GM18507 (cell line): ENCODE measurements around the gene BEND5.

Source experiments
- DNase-seq: peaks from one replicate; pipeline ENCODE4 v3.0.0; 2011; ENCODE audit warnings: low read depth; ENCODE audit not compliant: insufficient read length; ENCODE audit errors: extremely low spot score
- FAIRE-seq: peaks from 2 replicates; lab custom pipeline; 2011; peaks lifted over from hg19 to GRCh38; lab: Jason Lieb, UNC

BEND5 gene

DNA sequence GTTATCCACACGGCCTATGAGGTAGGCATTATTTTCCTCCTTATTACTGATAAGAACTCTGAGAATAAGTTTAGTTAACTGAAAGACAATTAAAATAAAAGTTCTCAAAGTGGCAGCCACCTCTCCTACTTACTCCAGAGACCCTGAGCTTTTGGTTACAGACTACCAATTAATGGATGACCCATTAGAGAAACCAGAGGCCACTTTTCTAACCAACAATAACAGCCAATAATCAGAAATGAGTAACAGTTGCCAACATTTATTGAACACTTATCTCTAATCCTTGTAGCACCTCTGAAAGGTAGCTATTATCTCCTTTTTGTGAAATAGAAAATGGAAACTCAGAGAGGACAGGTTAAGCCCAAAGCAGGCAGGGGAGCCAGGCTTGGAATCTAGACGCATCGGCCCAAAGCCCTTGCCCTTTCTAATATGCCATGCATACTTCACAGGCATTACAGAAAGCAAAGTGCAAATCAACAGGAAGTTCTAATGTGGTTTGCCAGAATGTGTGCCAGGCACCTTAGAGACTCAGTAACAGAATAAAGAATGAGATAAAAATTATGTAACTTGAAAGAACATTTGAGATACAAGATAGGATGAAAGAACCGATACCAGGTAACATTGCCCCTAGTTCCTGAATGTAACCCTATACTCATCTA lies 50.0 kb downstream of the BEND5 start:
- FAIRE-seq, result peak; percentile 29
- no peak for DNase-seq

DNA sequence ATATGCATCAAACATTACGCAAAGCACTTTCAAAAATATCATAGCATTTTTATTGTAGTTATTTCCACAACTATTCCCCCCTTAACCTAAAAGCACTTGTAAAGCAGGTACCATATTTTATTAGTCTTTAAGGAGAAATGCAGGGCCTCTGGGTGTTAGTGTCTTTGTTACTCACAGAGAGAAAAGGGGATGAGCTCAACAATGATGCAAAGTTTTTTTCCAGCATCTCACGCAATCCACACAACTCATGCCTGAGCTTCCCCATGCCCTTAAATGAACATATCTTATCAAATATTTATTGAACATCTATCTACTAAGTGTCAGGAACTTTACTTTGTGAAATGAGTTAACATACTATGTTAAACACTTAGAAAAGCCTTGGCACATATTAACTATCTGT lies 50.6 kb downstream of the BEND5 start:
- FAIRE-seq, result no peak
- no peak for DNase-seq

DNA sequence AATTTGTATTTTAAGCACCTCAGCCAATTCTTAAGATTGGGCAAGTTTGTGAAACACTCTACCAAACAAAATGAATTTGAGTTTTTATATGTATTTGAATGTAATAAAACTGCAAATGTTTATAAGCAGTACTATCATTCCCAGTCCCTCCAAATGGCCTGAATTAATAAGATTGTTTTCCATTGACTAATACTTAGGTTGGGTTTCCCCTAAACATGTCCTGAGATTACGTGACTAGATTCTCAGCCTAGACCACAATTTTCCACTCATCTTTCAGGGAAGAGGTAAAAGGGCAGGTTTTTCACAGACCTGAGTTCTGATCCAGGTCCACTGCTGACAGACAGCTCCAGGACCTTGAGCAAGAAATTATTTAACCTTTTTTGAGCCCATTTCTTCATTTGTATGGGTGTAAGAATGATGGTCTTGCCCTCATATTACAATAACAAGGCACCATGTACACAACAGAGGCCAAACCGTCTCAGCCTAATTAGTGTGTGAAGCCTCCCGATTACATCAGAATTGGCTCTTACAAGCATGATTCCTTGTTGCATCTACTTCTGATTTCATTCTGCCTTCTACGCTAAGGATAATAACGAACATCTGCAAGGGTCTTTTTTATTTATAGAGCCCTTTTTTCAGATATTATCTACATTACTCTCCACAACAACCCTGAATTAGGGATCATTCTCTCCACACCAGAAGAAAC lies 51.2 kb downstream of the BEND5 start:
- DNase-seq, result no peak
- FAIRE-seq, result peak; percentile 56

DNA sequence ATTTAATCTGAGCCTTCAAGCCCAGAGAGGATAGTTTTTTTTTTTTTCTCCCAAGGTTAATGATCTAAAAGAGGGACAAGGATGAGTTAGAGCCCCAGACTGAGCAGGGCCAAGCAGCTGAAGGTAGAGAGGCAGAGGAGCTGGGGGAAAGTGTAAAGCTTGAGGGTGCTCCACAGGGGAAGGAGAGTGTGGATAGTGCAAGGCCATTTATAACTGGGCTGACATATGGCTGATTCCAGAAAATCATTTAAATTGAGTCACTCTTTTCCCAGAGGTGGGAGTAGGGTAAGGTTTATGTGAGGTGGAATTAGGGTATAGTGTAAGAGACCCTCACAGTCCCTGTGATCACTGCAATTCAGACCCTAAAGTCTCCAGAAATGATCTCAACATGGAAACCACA lies 55.8 kb downstream of the BEND5 start:
- DNase-seq, result no peak
- no peak for FAIRE-seq

DNA sequence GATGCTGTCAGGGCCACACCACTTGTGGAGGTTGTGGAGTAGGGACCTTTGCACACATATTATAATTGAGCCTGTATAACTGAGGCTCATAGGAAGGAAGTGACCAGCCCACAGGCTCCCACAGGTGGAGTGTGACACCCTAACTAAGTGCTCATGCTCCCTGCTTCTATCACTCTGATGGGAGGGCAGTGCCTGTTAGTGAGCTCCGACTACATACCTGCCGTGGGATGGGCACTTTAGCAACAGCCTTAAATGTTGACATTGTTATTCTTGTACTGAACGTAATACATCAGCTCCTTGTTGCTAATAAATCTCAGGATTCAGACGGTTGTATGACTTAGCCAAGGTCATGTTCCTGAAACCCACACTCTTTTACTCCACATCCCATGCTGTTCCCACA lies 58.0 kb downstream of the BEND5 start:
- no peak for FAIRE-seq

DNA sequence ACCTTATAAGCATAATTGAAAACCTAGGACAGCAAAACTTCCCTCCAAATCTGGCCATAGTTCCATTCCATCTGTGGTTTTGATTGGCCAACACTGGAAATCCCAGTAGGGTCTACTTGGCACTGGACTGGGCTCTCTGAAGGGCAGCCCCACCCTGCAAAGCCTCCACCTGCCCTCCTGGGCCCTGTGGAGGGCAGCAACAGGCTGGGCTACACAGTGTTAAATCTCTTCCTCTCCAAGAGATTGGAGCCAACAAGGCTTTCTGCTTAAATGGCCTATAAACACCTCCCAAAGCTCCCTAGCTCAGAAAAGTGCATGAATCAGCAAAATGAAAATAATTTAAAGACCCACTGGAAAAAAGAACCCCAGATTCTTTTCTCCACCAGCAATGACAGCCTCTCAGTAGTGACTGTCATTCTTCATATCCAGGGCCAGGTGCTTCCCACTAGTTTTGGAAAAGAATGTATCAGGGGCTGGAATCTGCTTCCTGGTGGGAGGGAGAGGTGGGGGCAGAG lies 58.5 kb downstream of the BEND5 start:
- FAIRE-seq (no peak), DNase-seq (no peak)

More for the DNA sequence above, 58.0 kb downstream of the BEND5 start:
- DNase-seq, result no peak

DNA sequence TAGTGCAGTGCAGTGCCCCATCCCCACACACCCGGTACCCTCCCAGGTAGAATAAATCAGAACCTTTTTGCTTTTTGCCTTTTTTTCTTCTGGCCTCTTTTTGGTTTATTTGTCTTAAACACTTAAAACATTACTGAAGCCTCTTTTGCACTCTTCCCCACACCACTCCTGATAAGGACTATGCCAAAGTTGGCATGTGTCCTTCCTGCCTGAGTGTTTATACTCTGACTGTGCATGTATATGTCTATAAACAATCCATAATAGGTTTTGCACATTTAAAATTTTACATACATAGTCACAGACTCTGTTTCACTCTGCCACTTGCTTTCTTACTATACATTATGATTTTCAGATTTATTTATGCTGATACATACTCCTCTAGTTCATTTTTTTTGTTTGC lies 59.6 kb downstream of the BEND5 start:
- no peak for FAIRE-seq
- no peak for DNase-seq

DNA sequence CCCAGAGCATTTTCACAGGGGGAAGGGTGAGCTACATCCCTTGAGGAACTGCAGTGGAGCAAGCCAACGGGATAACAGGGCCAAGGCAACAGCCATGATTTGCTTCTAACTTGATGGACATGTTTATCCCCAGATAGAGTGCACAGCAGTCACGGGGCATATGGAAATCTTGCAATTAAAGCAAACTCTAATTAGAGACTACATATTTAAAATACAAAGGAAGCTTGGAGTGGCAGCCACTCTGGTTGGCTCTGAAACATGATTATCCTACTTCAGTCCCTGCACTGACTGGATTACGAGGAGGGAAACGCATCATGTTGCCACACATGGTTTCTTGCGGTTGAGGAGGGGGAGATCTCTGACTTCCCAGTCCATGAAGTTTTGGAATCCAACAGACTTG lies 60.8 kb downstream of the BEND5 start:
- DNase-seq (no peak), FAIRE-seq (no peak)

DNA sequence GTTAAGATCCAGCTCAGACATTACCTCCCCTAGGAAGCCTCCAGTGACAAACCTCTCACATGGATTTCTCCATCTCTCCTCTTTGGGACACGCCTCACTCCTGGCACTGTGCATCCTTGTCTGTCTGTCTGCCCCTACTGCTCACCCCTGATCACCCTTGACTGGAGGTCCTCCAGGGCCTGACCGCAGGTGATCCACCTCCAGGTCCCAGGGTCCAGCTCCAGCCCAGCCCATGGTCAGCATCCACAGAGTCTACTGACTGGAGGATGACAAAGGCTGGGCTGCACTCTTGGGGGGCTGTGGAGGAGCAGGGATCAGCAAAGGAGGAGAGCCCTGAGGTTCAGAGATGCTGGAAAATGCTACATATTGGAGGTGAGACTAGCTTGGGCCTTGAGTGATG lies 65.8 kb downstream of the BEND5 start:
- DNase-seq (no peak), FAIRE-seq (no peak)

DNA sequence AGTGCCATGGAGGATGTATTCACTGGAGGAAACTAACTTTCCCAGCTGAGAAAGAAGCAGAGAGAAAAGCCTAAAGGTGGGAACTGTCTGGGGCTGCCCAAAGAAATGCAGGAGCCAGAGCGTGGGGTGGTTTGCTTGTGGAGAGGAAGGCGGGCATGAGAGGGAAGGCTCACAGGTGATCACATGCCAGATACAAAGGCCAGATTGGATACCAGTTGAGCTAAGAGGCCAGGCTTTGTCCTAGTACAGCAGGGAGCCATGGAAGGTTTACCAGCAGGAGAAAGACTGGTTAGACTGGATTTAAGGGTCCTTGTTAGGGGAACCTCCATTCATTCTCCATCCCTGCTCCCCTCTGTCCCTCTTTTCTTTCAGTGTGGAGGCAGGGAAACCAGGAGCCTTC lies 66.4 kb downstream of the BEND5 start:
- no peak for FAIRE-seq
- DNase-seq, result no peak

DNA sequence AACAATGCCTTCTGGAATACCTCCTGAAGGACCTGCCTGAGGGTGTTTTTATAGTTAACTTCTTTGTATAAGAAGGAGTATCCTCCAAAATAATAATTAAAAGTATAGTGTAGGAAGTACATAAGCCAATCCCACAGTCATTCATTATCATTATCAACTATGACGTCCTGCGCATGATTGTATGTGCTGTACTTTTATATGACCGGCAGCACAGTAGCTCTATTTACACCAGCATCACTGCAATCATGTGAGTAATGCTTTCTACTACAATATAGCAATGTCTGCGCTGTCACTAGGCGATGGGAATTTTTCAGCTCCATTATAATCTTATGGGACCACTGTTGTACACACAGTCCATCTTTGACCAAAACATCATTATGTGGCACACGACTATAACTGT lies 72.0 kb downstream of the BEND5 start:
- FAIRE-seq (no peak), DNase-seq (no peak)

DNA sequence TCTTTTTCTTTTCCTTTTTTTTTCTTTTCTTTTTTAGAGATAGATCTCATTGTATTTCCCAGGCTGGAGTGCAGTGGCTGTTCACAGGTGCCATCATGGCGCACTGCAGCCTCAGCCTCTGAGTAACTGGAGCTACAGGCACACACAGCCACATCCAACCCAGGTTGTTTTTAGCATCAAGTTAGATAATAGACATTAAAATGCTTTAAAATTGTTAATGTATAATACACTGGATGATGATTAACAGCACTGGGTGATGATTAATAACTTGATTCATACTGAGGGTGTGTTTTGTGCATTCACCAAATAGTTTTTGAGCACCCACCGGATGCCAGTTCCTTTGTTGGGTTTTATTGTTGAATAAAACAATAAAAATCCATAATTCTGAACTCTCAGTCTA lies 75.2 kb downstream of the BEND5 start:
- FAIRE-seq, result peak; percentile 66
- no peak for DNase-seq

DNA sequence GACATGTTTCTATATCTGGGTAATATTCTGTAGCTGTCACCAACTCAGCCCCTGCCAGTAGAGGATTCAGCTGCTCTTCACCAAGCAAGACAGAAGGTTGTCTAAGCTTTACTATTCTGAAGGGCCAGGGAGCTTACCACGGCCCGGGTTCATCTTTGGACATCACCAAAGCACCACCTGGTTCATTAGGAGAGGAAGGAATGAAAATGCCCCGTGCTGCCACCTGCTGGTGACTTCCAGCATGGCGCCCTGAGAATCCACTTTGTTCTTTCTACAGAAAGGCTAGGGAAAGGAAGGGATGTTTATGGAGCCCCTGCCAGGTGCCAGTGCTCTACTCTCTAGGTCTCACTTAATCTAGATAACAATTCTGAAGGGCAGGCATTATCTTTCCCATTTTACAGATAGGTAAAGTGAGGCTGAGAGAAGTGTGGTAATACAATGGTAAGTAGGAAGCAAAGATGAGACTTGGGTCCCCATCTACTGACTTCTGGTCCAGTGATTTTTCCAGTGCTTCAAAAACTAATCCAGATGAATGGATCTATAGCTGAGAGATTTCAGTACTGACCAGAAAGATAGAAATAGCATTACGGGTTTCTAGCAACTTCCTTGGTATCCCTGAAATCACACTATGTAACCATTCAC lies 79.5 kb downstream of the BEND5 start:
- DNase-seq, result peak; percentile 39
- peak; percentile 88 for FAIRE-seq

DNA sequence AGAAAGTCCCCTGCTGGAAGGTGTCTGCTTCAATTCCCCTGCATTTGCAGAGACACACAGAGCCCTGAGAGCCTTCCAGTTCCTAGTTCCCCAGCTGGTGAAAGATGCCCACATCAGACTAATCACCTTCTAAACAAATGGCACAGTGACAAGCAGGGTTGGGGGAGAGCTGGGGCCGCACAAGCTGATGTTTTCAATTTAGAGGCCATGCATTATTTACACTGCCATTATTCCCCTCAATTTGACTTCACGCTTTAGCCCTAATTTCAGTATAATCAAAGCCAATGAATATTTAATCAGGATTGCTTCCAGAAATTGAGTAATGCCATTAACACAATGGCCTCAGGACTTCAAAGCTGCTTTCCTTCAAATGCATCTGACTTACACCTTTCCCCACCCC lies 81.5 kb downstream of the BEND5 start:
- no peak for FAIRE-seq
- DNase-seq, result no peak

DNA sequence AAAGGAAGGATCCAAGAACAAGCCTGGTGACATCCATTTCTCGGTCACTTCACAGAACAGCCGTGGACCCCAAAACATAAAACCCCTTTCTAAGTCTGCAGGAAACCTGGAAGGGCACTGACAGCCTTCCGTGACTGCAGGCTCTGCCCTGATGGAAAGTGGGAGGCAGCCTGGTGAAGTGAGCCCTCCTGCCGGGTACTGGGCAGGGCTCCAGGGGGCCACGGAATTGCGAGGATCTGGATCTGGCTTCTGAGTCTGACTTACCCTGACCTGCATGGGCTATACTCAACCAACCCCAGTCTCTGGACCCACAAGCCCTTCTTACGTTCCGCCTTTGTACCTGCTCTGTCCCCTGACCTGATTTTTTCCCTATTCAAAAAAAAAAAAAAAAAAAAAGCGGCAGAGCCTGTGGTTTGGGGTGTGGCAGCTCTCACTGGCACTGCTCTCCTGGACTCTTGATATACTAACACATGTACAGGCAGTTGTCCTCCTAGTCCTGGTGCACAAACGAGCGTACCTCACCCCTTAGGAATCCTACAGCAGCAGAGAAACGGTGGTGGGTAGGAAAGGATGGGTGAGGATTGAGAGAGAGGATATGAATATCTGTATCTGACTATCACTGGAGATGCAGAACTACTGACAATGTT lies 82.9 kb downstream of the BEND5 start:
- no peak for FAIRE-seq
- DNase-seq, result no peak

DNA sequence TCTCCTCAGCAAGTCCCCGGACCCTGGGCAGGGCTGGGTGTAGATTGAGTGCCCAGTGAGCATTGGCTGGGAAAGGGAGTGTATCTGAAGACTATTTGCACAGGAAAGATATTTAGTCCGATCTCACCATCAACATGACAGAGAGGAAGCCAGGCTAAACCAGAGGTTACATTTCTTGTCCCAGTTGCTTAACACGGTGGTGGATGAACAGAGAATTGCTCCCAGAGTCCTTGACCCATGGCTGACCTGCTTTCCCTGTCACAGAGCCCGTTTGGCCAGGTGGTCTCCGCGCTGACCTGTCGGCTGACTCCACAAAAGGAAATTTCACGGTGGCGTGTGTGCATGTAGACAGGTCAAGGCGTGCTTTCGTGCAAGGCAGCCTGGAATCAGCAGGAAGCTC lies 83.5 kb downstream of the BEND5 start:
- FAIRE-seq (no peak), DNase-seq (no peak)

DNA sequence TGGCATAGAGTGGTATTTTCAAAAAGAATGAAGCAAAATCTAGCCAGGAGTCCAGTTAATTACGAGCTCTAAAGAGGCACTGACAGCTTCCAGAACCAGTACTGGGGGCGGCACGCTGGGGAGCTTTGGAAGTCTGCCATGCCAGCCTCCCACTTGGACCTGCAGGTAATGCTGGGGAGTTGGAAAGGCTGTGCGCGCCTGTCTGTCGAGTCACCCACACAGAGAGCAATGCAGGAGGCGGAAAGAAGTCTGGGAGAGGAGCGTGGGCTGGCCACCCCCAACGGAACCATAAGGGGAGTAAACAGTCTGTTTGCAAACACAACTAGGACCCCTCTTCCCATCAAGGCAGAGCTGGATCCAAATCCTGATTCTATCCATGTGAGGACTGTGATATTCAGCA lies 84.5 kb downstream of the BEND5 start:
- DNase-seq, result no peak
- no peak for FAIRE-seq

DNA sequence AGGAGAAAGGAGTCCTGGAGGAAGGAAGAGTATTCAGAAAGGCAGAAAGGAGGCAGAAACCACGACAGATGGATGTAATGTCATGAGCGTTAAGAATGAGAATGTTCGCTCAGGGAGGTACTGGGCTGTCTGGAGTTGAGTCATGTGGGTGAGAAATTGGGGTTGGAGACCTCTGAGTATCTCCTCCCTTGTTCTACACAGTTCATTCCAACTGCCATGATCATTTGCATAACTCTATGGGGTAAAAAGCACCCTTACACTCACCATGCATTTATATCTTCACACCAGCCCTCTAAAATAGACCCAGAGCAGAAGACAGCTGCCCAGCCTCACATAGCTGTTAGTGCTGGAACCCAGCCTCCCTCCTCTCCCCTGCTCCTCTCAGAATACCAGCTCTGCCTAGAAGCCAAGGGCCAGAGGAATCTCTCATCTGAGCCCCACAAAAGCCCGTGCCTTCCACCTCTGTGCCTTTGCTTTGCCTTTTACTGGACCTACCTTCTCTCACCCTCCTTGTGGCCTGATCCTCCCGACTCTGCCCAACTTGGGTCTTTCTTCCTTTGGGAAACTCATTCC lies 85.2 kb downstream of the BEND5 start:
- FAIRE-seq (peak; percentile 29), DNase-seq (no peak)

DNA sequence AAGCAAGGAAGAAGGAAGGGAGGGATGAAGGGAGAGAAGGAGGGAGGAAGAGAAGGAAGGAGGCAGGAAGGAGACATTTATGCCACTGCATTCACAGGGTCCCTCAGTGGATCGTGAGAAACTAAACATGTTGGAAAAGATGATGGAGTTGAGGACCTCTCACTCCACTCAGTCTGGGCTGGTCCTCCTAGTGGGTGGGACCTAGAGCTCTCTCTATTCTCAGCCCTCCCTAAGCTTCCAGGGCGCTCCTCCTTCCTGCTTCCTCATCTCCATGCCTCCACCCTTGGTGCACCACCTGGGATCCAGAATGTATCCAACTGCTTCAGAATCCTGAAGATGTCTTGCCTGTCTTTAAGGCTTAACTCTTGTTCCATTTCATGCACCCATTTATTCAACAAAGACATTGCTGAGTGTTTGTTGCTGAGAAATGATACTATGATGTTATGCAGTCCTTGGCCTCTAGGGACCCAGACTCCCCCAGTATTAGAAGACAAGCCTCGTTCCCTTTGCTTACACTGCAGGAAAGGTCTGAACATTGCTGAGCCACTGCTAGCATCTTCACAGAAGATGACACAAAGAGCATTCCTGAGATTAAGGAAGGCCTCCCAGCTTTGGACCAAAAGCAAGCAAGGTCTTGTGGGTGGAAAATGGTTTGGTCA lies 88.5 kb downstream of the BEND5 start:
- FAIRE-seq (peak; percentile 68), DNase-seq (no peak)
